Occipital lobe (tissue), 2 donors: ENCODE measurements around the gene LRRC8A. TPM values are rescaled to one million over a fixed set of nuclear protein-coding genes. Genes with fewer than 3 reads are reported as not detected.
"Not testable (repeated sequence)": the region's sequence is repeated elsewhere in the genome, so short reads cannot be mapped to it uniquely, and the experiment has no call there.

Experiments used
- DNase-seq: peaks from one replicate; lab custom pipeline; 2025; lab: John Stamatoyannopoulos, UW
- total RNA-seq: library from RNA; depleted of rRNA; stranded (reverse); fragments of >200 nt; gene quantifications from one replicate; pipeline ENCODE4 v1.2.3, GENCODE V29; 2014

Gene LRRC8A
- total RNA-seq, result 20.4 TPM

DNA sequence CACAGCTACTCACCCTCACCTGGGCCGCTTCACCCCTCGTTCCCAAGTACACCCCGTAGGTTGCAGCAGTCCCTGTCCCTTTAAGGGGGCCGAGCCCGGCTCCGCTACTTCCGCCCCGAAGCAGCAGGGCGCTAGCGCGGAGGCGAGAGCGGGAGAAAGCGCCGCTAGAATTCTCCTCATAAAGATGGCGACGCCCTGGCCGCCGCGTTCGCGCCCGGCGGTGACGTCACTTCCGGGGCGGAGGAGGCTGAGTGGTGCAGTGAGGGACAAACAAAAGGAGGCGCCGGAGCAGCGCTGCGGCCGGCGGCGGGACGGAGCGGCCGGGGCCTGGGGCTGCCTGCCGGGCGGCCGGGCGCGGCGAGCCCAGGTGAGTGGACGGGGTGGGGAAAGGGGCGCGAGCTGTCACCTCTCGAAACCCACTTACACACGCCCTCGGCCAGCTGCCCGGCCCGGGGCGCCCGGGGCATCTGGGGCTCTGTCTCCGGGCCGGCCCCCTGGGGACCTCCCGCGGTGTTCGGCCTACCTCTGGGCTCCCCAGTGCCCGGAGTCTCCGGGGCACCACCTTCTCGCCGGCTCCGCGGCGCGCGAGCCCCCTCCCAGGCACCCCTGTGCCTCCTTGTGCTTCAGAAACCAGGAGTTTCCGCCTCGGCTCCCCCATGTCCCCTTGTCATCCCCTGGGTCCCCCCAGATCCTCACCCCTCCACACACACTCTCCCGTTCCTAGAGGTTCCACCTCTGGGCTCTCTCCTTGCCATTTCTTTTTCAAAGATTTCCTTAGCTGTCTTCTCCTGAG is at the start of gene LRRC8A, which contains the start of gene KYAT1:
LRRC8A (plus strand) TSS at position 250 of the 793 bp plus-strand sequence. CDS start 25,032 bp downstream, outside the sequence.
KYAT1 (minus strand) TSS at position 67 of the 793 bp plus-strand sequence. CDS start 36,545 bp downstream, outside the sequence.
- peak; percentile 97 for DNase-seq

DNA sequence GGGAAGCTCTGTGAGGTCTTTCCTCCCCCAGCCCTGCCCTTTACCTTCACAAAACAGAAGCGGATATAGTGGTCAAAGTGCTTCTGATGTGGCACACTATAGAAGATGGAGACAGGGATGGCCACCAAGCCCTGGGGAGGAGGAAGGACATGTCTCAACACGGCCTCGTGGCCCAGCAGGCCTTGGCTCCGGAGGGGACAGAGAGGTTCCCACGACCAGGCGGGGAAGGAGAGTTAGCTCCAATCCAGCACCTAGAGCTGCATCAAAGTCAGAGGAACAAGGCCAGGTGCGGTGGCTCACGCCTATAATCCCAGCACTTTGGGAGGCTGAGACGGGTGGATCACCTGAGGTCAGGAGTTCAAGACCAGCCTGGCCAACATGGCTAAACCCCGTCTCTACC is 48.2 kb upstream of the LRRC8A start:
- no peak for DNase-seq

GRCh38 chr9:128835246-128836210 is 46.4 kb upstream of the LRRC8A start:
- no peak for DNase-seq

- DNase-seq, result no peak
Observed at GRCh38 chr9:128836509-128837145, 45.3 kb upstream of the LRRC8A start.

DNA sequence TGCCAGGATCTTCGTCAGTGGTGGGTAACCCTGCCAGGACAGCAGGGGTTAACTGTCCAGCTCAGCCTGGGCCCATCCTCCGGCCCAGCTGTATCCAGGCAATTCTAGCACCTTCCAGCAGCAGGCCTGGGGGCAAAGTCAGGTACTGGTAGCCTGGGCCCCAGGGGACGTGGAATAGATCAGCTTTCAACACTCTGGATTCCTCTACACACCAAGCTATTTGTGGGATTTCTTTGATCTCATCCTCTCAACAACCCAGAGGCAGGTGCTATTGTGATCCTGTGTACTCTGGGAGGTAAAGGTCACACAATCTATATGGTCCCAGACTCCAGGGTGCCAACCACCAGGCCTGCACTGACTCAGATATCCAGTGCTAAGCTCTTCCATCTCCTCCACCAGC is 43.6 kb upstream of the LRRC8A start:
- no peak for DNase-seq

DNA sequence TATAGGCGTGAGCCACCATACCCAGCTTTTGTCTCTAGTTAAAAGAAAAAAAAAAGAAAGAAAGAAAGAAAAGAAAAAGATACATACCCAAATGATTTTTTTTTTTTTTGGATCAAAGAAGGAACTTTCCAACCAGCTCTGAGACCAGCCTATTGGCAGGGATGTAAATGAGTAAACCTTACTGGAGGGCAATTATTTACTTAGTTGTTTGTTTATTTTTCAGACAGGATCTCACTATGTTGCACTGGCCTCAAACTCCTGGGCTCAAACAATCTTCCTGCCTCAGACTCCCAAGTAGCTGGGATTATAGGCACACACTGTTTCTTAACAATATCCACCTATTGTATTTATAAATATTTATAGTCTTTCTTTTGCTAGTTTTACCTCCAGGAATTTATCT is 41.4 kb upstream of the LRRC8A start:
- DNase-seq, result no peak

DNA sequence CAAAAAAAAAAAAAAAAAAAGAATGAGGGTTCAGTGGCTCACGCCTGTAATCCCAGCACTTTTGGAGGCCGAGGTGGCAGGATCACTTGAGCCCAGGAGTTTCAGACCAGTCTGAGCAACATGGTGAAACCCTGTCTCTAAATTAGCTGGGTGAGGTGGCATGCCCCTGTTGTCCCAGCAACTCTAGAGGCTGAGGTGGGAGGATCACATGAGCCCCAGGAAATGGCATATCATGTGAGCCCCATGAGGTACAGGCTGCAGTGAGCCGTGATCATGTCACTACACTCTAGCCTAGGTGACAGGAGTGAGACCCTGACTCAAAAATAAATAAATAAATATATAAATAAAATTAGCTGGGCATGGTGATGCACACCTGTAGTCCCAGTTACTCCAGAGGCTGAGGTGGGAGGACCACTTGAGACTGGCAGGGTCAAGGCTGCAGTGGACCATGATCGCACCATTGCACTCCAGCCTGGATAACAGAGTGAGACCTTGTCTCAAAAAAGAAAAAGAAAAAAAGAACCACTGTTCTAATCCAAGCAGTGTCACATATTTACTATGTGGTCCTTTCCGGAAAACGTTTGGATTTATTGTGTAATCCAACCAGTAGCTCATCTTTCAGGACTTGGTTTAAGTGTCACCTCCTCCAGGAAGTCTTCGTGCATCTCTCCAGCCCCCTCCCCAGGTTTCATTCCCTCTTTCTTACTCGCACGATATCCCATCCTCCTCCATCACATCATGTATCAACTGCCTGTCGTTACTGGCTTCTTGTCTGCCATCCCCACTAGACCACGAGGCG is 40.0 kb upstream of the LRRC8A start:
- DNase-seq, result no peak

- not testable (repeated sequence) for DNase-seq
Observed at GRCh38 chr9:128843171-128843570, 38.8 kb upstream of the LRRC8A start.

DNA sequence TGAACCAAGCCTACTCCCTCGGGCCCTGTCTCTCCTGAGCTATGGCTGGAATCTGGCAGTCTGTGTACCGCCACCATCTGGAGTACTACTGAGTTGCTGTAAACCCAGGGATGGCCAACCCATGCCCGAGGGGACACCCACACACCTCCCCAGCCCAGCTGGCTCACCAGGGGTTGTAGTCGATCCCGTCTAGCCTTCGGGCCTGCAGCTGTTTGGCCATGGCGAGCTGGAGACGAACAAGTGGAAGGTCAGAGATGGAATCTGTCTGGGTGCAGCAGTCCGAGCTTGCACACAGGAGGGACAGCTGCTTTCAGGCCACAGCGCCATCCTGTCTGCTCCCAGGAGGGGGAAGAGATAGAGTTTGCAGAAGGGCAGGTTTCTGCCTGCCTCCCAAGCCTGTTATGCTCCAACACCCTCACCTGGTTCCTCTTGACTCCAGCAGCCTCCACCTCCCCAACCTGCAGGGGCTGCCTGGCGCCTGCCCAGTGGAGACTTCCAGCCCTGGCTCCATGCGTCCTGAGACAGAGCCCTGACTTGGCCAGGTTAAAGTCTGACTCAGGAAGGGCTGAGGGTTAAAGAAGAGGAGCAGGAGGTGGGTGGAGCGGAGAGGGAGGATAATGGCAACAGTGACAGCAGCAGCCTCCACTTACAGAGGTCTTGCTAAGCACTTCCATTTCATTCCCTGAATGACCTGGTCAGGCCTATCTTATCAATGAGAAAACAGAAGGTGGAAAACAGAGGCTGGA is 36.6 kb upstream of the LRRC8A start:
- no peak for DNase-seq

DNA sequence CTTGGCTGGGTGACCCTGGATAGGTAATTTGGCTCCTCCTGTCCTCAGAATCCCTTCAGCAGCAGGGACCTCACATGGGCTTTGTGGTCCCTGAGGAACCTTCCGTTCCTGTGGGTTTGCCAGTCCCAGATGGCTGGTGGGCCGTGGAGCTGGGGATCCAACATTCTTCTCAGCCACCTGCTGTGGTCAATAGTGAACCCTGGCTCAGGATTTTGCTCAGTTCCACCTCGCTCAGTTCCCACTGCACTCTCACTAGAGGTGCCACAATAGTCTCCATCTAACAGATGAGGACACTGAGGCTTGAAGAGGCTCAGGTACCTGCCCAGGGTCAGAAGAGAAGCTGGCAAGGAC is 35.3 kb upstream of the LRRC8A start:
- no peak for DNase-seq

DNA sequence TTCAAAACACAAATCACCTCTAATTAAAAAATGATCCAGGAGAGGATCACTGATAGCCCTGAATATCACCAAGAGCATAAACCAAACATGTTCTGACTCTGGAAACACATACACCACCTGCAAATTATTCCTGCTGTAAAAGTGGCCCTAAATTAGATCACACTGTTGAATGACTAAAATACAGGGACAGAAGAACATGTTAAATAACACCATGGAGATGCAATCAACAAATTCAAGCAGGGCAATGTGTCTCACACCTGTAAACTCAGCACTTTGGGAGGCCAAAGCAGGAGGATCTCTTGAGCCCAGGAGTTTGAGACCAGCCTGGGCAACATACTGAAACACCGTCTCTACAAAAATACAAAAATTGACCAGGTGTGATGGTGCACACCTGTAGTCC is 34.1 kb upstream of the LRRC8A start:
- no peak for DNase-seq

DNA sequence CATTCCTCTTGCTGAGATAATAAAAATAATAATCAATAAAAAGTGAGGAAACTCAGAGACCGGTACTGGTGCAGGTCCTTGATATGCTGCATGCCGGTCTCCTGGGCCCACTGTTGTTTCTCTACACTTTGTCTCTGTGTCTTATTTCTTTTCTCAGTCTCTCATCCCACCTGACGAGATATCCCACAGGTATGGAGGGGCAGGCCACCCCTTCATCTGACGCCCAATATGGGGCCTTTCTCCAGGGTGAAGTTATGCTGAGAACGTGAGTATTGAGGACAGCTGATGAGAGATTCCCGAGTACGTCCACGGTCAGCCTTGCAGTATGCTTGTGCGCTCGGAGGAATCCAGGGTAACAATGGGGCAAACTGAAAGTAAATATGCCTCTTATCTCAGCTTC is 30.9 kb upstream of the LRRC8A start:
- DNase-seq, result not testable (repeated sequence)

DNA sequence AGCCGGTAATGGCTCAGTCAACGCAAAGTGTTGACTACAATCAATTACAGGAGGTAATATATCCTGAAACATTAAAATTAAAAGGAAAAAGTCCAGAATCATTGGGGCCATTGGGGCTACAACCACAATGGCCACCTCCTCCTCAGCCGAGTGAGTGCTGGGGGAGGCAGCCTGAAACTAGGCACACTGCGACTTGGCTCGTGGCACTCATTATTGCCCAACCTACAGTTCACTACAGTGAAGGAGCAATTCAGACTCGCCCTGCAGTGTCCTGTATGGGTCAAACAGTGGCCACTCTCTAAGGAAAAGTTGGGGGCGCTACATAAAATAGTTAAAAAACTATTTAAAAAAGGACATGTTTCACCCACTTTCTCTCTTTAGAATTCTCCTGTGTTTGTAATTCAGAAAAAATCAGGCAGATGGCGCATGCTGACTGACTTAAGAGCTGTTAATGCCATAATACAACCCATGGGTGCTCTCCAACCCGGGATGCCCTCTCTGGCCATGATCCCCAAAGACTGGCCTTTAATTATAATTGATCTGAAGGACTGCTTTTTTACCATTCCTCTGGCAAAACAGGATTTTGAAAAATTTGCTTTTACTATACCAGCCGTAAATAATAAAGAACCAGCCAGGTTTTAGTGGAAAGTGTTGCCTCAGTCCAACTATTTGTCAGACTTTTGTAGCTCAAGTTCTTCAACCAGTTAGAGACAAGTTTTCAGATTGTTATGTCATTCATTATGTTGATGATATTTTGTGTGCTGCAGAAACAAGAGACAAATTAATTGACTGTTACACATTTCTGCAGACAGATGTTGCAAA is 29.9 kb upstream of the LRRC8A start:
- not testable (repeated sequence) for DNase-seq

DNA sequence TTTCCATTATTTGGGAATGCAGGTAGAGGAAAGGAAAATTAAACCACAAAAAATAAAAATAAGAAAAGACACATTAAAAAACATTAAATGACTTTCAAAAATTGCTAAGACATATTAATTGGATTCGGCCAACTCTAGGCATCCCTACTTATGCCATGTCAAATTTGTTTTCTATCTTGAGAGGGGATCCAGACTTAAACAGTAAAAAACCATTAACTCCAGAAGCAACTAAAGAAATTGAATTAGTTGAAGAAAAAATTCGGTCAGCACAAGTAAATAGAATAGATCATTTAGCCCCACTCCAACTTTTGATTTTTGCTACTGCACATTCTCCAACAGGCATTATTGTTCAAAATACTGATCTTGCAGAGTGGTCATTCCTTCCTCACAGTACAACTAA is 29.3 kb upstream of the LRRC8A start:
- DNase-seq, result not testable (repeated sequence)

- not testable (repeated sequence) for DNase-seq
Observed at GRCh38 chr9:128854454-128854853, 27.5 kb upstream of the LRRC8A start.

DNA sequence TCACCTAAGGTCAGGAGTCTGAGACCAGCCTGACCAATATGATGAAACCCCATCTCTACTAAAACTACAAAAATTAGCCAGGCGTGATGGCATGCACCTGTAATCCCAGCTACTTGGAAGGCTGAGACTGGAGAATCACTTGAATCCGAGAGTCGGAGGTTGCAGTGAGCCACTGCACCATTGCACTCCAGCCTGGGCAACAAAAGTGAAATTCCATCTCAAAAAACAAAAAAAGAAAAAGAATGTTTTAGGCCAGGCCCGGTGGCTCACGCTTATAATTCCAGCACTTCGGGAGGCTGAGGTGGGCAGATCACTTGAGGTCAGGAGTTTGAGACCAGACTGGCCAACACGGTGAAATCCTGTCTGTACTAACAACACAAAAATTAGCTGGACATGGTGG is 23.5 kb upstream of the LRRC8A start:
- not testable (repeated sequence) for DNase-seq

GRCh38 chr9:128860937-128861336 is 21.0 kb upstream of the LRRC8A start:
- no peak for DNase-seq

DNA sequence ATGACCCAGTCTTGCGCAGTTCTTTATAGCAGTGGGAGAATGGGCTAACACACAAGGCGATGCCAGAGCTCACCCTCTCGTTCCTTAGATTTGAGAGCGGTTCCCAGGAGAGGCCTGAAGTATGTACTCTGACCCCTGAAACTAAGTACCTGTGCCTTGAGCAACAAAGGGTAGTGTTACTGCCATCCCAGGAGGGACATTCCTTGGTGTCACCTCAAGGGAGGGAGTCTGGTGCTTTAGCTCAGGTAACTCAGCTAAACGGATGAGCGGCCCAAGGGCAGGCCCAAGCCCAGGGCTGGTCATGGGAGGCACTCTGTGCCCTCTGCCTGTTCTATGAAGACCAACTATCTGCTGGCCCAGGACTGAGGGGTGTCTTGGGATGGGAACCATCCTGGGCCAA is 20.4 kb upstream of the LRRC8A start:
- no peak for DNase-seq

GRCh38 chr9:128862401-128862851 is 19.5 kb upstream of the LRRC8A start:
- DNase-seq, result no peak
